Measurements from ENCODE around the gene ZSWIM8. TPM values are rescaled to one million over a fixed set of nuclear protein-coding genes. Genes with fewer than 3 reads are reported as not detected.

Gene ZSWIM8
- total RNA-seq, 1 donor, result 76.7 TPM

GRCh38 chr10:73750819-73751218 lies 34.6 kb upstream of the ZSWIM8 start:
- H3K79me2 ChIP-seq (ENCODE audit: insufficient read depth, low read length), result peaks cover 78% of the 10 kb centered on the region
- TF ChIP-seq, protein P1, sequence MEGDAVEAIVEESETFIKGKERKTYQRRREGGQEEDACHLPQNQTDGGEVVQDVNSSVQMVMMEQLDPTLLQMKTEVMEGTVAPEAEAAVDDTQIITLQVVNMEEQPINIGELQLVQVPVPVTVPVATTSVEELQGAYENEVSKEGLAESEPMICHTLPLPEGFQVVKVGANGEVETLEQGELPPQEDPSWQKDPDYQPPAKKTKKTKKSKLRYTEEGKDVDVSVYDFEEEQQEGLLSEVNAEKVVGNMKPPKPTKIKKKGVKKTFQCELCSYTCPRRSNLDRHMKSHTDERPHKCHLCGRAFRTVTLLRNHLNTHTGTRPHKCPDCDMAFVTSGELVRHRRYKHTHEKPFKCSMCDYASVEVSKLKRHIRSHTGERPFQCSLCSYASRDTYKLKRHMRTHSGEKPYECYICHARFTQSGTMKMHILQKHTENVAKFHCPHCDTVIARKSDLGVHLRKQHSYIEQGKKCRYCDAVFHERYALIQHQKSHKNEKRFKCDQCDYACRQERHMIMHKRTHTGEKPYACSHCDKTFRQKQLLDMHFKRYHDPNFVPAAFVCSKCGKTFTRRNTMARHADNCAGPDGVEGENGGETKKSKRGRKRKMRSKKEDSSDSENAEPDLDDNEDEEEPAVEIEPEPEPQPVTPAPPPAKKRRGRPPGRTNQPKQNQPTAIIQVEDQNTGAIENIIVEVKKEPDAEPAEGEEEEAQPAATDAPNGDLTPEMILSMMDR (IDR thresholded peaks at IDR 0.05; ENCODE audit: extremely low read depth, low read depth, low read length), result no peak
- no peak for DNase-seq (ENCODE audit: insufficient read length, low spot score, missing footprints)
- H3K27me3 ChIP-seq (ENCODE audit: insufficient read depth, low read length), result no peaks in the 10 kb centered on the region
- H3K9me3 ChIP-seq (ENCODE audit: low read depth, low read length), result no peaks in the 10 kb centered on the region
- peaks cover 9% of the 10 kb centered on the region for H3K4me1 ChIP-seq (ENCODE audit: insufficient read depth, low read length)
- H2AFZ ChIP-seq (ENCODE audit: low read length), result no peak overlapping the region
- no peak overlapping the region for H3K4me3 ChIP-seq (ENCODE audit: insufficient read depth, low read length)
- H3K27ac ChIP-seq (ENCODE audit: low read depth, low read length), result no peak overlapping the region
- no peak overlapping the region for H3K4me2 ChIP-seq (ENCODE audit: insufficient read depth, low read length)
- H4K20me1 ChIP-seq (ENCODE audit: insufficient read depth, low read length), result peaks cover 23% of the 10 kb centered on the region
- H3K36me3 ChIP-seq (ENCODE audit: insufficient read depth, low read length), result peaks cover 70% of the 10 kb centered on the region

- peaks cover 28% of the 10 kb centered on the region for H4K20me1 ChIP-seq (ENCODE audit: insufficient read depth, low read length)
- TF ChIP-seq, protein P1 (IDR thresholded peaks at IDR 0.05; ENCODE audit: extremely low read depth, low read depth, low read length), result no peak
- no peak for DNase-seq (ENCODE audit: insufficient read length, low spot score, missing footprints)
- peaks cover 65% of the 10 kb centered on the region for H3K36me3 ChIP-seq (ENCODE audit: insufficient read depth, low read length)
- H3K9me3 ChIP-seq (ENCODE audit: low read depth, low read length), result no peaks in the 10 kb centered on the region
- H3K4me2 ChIP-seq (ENCODE audit: insufficient read depth, low read length), result no peak overlapping the region
- no peak overlapping the region for H3K4me3 ChIP-seq (ENCODE audit: insufficient read depth, low read length)
- H3K79me2 ChIP-seq (ENCODE audit: insufficient read depth, low read length), result peaks cover 74% of the 10 kb centered on the region
- no peaks in the 10 kb centered on the region for H3K27me3 ChIP-seq (ENCODE audit: insufficient read depth, low read length)
- no peaks in the 10 kb centered on the region for H3K4me1 ChIP-seq (ENCODE audit: insufficient read depth, low read length)
- H2AFZ ChIP-seq (ENCODE audit: low read length), result no peak overlapping the region
- H3K27ac ChIP-seq (ENCODE audit: low read depth, low read length), result no peak overlapping the region
These were observed 29.2 kb upstream of the ZSWIM8 start for GRCh38 chr10:73756183-73756582.

DNA sequence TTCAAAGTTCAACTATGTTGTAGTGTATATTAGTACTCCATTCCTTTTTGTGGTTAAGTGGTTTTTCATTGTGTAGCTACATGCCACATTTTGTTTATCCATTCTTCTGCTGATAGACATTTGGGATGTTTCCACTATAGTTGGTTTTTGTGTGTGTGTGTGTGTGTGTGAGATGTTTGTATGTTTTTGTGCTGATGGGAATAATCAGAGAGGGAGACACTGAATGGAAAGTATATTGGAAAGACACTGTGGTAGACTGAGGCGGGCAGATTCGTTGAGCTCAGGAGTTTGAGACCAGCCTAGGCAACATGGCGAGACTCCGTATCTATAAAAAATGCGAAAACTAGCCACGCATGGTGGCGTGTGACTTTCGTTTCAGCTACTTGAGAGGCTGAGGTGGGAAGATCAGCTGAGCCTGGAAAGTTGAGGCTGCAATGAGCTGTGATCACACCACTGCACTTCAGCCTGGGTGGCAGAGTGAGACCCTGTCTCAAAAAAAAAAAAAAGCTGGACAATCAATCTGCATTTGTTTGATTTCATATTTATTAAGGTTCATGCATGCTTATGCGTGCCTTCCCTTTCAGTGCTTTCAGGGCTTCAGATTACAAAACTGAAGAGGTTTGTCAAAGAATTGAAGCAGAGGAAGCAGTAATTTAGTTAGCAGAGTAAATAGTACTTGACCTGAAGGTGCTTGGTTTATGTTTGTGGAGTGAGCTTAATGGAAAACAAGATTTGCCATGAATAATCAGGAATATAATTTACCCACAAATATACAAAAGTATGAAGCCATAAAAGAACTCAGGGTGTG lies 26.5 kb upstream of the ZSWIM8 start:
- peaks cover 46% of the 10 kb centered on the region for H4K20me1 ChIP-seq (ENCODE audit: insufficient read depth, low read length)
- peaks cover 65% of the 10 kb centered on the region for H3K36me3 ChIP-seq (ENCODE audit: insufficient read depth, low read length)
- H3K9me3 ChIP-seq (ENCODE audit: low read depth, low read length), result no peaks in the 10 kb centered on the region
- H3K27me3 ChIP-seq (ENCODE audit: insufficient read depth, low read length), result no peaks in the 10 kb centered on the region
- no peak overlapping the region for H3K4me2 ChIP-seq (ENCODE audit: insufficient read depth, low read length)
- H2AFZ ChIP-seq (ENCODE audit: low read length), result no peak overlapping the region
- no peak overlapping the region for H3K27ac ChIP-seq (ENCODE audit: low read depth, low read length)
- peaks cover 66% of the 10 kb centered on the region for H3K79me2 ChIP-seq (ENCODE audit: insufficient read depth, low read length)
- H3K4me1 ChIP-seq (ENCODE audit: insufficient read depth, low read length), result peaks cover 6% of the 10 kb centered on the region
- peak; percentile 59 for DNase-seq (ENCODE audit: insufficient read length, low spot score, missing footprints)
- TF ChIP-seq, protein P1 (IDR thresholded peaks at IDR 0.05; ENCODE audit: extremely low read depth, low read depth, low read length), result no peak
- no peak overlapping the region for H3K4me3 ChIP-seq (ENCODE audit: insufficient read depth, low read length)

DNA sequence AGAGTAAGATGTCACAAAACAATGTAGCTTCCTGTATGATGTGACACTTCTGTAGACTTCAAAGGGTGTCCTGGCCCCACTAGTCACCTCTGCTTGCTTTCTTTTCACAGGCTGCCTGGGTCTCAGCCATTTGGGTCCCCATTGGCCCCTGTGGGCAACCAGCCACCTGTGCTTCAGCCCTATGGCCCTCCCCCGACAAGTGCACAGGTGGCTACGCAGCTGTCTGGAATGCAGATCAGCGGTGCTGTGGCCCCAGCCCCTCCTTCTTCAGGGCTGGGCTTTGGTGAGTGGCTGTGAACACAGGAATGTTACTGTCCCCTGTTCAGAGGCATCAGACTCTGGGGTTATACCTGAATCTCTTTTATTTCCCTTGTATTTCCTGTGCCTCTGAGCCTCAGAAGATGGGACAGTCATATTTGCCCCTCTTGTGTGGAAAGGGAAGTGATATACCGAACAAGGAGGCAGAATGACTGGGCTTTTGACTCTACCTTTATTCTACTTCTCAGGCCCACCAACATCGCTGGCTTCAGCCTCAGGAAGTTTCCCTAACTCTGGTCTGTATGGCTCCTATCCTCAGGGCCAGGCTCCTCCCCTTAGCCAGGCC lies 25.8 kb upstream of the ZSWIM8 start:
- Histone ChIP-seq H3K27ac (ENCODE audit: low read depth, low read length) (no peak overlapping the region), H3K27me3 (ENCODE audit: insufficient read depth, low read length) (no peaks in the 10 kb centered on the region), H3K36me3 (ENCODE audit: insufficient read depth, low read length) (peaks cover 64% of the 10 kb centered on the region), H4K20me1 (ENCODE audit: insufficient read depth, low read length) (peaks cover 46% of the 10 kb centered on the region), H3K79me2 (ENCODE audit: insufficient read depth, low read length) (peaks cover 63% of the 10 kb centered on the region), H3K9me3 (ENCODE audit: low read depth, low read length) (no peaks in the 10 kb centered on the region), H2AFZ (ENCODE audit: low read length) (no peak overlapping the region), H3K4me1 (ENCODE audit: insufficient read depth, low read length) (peaks cover 6% of the 10 kb centered on the region), H3K4me2 (ENCODE audit: insufficient read depth, low read length) (no peak overlapping the region), H3K4me3 (ENCODE audit: insufficient read depth, low read length) (no peak overlapping the region)
- DNase-seq (ENCODE audit: insufficient read length, low spot score, missing footprints), result no peak
- TF ChIP-seq, protein P1 (IDR thresholded peaks at IDR 0.05; ENCODE audit: extremely low read depth, low read depth, low read length), result no peak
